ENCODE results near the gene UBXN11. TPM values are rescaled to one million over a fixed set of nuclear protein-coding genes. Genes with fewer than 3 reads are reported as not detected.

Gene UBXN11
- total and polyA plus RNA-seq, 11 donors, result 3.7 to 17.2 (median 8.0) TPM

DNA sequence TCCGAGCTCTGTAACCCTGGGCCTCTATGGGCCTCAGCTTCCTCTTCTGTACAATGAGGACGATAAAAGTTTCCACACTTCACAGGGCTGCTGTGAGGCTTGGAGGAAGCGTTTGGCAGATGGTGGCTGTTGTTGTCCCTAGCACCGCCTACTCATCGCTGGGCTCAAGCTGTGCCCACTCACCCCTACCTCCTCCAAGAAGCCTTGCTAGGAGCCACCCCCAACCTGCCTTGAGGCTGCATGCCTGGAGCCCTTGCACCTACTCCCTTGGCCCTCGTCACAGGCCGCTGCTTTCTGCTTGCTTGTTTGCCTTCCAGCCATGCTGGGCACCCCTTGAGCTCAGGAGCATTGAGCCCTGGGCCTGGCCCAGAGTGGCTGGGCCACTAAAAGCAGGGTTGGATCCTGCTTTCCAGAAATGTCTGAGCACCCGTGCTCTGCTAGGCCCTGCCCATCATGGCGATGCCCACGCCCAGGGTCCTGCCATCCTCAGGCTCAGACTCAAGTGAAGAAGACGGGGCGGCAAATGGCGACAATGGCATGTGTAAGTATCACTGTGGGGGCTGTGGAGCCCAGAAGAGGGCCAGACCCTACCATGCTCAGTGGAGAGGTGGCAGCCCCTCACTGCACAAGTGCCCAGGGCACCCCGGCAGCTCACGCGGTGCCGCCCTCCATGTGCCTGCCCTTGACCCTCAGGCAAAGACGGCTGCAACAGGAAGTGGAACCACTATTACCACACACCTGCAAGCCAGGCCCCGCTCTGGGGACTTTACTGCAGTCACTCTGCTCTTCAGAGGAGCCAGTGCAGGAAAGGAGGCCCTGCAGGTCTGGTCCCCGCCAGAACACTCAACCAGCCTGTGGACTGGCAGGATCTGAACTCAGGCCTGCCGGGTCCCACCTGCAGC lies 17.0 kb downstream of the UBXN11 start:
- intact Hi-C loops (cut with DNase I), result loop anchor here in 2 of 10 donors (5.0 kb wide), 2 partner anchors 33 to 73 kb away; no protein-coding TSS in a partner anchor
- H3K36me3 ChIP-seq, result no peaks in the 10 kb centered on the region
- peaks cover 9 to 87% (median 32%) of the 10 kb centered on the region in 12 donors for H3K4me1 ChIP-seq
- DNase-seq (peak in 2 of 5 donors; percentile 46 to 54), ATAC-seq (peak in 2 of 4 donors; percentile 6 to 14)
- peak overlapping the region in 10 of 12 donors; percentile 5 to 98 (median 32) for H3K27ac ChIP-seq
- TF ChIP-seq CTCF (IDR thresholded peaks at IDR 0.05) (no peak), POLR2A (IDR thresholded peaks at IDR 0.05) (no peak)
- H3K4me3 ChIP-seq, result no peak overlapping the region
- WGBS, 4 donors, result 84 to 96% (median 92%) methylated on average over 13 to 21 of the region's 21 CpGs
- H3K9me3 ChIP-seq, result no peaks in the 10 kb centered on the region
- no peaks in the 10 kb centered on the region for H3K27me3 ChIP-seq

DNA sequence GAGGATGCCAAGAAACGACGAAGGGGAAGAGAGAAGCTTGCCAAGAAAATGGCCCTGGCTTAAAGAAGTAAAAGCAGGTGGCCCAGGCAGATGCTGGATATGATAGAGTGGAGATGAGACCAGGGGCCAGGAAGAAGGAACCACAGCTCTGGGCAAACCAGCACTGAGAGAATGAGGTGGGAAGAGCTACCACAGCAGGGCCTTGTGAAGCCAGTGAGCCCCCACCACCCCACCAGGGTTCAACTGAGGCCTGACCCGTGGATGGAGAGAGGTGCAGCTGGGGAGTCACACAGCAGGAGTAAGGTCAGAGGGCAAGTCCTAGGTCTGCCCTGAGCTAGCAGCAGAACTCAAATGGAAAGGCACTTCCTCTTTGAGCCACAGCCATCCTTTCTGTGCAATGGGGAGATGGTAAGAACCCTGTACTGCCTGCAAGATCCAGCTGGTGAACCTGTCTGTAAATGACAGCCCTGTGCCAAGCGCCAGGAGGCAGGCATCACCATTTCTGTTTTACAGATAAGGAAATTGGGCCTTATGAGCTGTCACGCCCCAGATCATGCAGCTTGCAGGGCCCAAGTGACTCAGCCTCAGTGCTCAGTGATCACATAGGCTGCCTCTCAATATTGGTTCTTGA lies 18.0 kb downstream of the UBXN11 start:
- Histone ChIP-seq H3K27me3 (no peaks in the 10 kb centered on the region), H3K36me3 (no peaks in the 10 kb centered on the region), H3K27ac (peak overlapping the region in 11 of 12 donors; percentile 16 to 98 (median 66)), H3K9me3 (no peaks in the 10 kb centered on the region), H3K4me1 (peaks cover 9 to 97% (median 37%) of the 10 kb centered on the region in 12 donors), H3K4me3 (no peak overlapping the region)
- 64 to 71% (median 70%) methylated on average over 5 of the region's 5 CpGs for WGBS, 4 donors
- DNase-seq, result no peak
- intact Hi-C loops (cut with DNase I), result loop anchor here in 2 of 10 donors (5.0 kb wide), 2 partner anchors 34 to 74 kb away; no protein-coding TSS in a partner anchor
- no peak for ATAC-seq
- no peak for TF ChIP-seq POLR2A (IDR thresholded peaks at IDR 0.05)
- TF ChIP-seq CTCF (IDR thresholded peaks at IDR 0.05), result no peak

GRCh38 chr1:26287811-26288210 lies 18.6 kb downstream of the UBXN11 start:
- Histone ChIP-seq H3K4me3 (peak overlapping the region in 1 of 12 donors; percentile 5), H3K9me3 (no peaks in the 10 kb centered on the region), H3K36me3 (no peaks in the 10 kb centered on the region), H3K27ac (peak overlapping the region in 11 of 12 donors; percentile 26 to 98 (median 66)), H3K27me3 (no peaks in the 10 kb centered on the region), H3K4me1 (peaks cover 9 to 100% (median 37%) of the 10 kb centered on the region in 12 donors)
- WGBS, 4 donors, result 81 to 94% (median 87%) methylated on average over 5 of the region's 5 CpGs
- DNase-seq, result no peak
- intact Hi-C loops (cut with DNase I), result loop anchor here in 3 of 10 donors (2.0 to 5.0 kb wide), 3 partner anchors 15 to 74 kb away; no protein-coding TSS in a partner anchor
- ATAC-seq, result no peak
- TF ChIP-seq POLR2A (IDR thresholded peaks at IDR 0.05) (no peak), CTCF (IDR thresholded peaks at IDR 0.05) (no peak)

Data from heart left ventricle (tissue), 16 donors.